Neural cell (in vitro differentiated cells): ENCODE measurements around the gene SPON1.

Experiments used
- EP300 ChIP-seq: fragments of 450-650 bp; conservative IDR thresholded peaks from 2 replicates; pipeline ENCODE4 v1.6.1; 2014; ENCODE audit warnings: antibody characterized with exemption, mild to moderate bottlenecking, moderate library complexity; ENCODE audit not compliant: poor library complexity, severe bottlenecking
- EZH2 ChIP-seq: fragments of 200-600, 300-800 bp; shearing (Covaris generic), sonication (generic); IDR thresholded peaks from 2 replicates; pipeline ENCODE4 v1.6.1; 2014; ENCODE audit warnings: antibody characterized with exemption, low read length, borderline replicate concordance, mild to moderate bottlenecking; ENCODE audit not compliant: insufficient read depth, poor library complexity, severe bottlenecking
- MXI1 ChIP-seq: fragments of 450-650 bp; conservative IDR thresholded peaks from 2 replicates; pipeline ENCODE4 v1.6.1; 2014; ENCODE audit warnings: antibody characterized with exemption, mild to moderate bottlenecking; ENCODE audit not compliant: poor library complexity, severe bottlenecking
- POLR2AphosphoS5 ChIP-seq: IDR thresholded peaks from 2 replicates; pipeline ENCODE4 v1.6.1; 2012
- SMC3 ChIP-seq: fragments of 450-650 bp; conservative IDR thresholded peaks from 2 replicates; pipeline ENCODE4 v1.6.1; 2014; ENCODE audit warnings: antibody characterized with exemption, mild to moderate bottlenecking, moderate library complexity; ENCODE audit not compliant: poor library complexity
- TAF1 ChIP-seq: IDR thresholded peaks from 2 replicates; pipeline ENCODE4 v1.6.1; 2012; ENCODE audit warnings: low read depth
- TF ChIP-seq, protein P1 (sequence below): fragments of 450-650 bp; IDR thresholded peaks from 2 replicates; pipeline ENCODE4 v1.5.1; 2014; ENCODE audit warnings: antibody characterized with exemption, mild to moderate bottlenecking, moderate library complexity; ENCODE audit not compliant: poor library complexity, severe bottlenecking

DNA sequence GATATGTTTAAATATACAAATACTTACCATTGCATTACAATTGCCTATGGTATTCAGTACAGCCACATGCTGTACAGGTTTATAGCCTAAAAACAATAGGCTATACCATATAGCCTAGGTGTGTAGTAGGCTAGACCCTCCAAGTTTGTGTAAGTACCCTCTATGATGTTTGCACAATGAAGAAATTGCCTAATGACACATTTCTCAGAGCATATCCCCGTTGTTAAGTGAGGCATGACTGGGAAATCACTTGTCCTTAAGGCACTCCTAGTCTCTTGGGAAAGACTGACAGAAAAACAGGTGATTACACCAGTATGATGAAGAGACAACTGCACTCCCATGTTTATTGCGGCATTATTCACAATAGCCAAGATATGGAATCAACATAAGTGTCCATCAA, 187.2 kb downstream of the SPON1 start:
- no peak for TF ChIP-seq POLR2AphosphoS5
- TF ChIP-seq, protein P1, sequence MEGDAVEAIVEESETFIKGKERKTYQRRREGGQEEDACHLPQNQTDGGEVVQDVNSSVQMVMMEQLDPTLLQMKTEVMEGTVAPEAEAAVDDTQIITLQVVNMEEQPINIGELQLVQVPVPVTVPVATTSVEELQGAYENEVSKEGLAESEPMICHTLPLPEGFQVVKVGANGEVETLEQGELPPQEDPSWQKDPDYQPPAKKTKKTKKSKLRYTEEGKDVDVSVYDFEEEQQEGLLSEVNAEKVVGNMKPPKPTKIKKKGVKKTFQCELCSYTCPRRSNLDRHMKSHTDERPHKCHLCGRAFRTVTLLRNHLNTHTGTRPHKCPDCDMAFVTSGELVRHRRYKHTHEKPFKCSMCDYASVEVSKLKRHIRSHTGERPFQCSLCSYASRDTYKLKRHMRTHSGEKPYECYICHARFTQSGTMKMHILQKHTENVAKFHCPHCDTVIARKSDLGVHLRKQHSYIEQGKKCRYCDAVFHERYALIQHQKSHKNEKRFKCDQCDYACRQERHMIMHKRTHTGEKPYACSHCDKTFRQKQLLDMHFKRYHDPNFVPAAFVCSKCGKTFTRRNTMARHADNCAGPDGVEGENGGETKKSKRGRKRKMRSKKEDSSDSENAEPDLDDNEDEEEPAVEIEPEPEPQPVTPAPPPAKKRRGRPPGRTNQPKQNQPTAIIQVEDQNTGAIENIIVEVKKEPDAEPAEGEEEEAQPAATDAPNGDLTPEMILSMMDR, result no peak
- no peak for TF ChIP-seq TAF1
- TF ChIP-seq EZH2, result no peak
- TF ChIP-seq SMC3, result no peak
- no peak for TF ChIP-seq MXI1
- no peak for TF ChIP-seq EP300
